Activated T-cell treated with anti-CD3 and anti-CD28 coated beads, Interleukin-2, amount 50 U/mL, for 72 hours (primary cell): ENCODE results near the gene PCBD1. TPM values are rescaled to one million over a fixed set of nuclear protein-coding genes. Genes with fewer than 3 reads are reported as not detected.
"Not testable (repeated sequence)": the region's sequence is repeated elsewhere in the genome, so short reads cannot be mapped to it uniquely, and the experiment has no call there.

Experiments
- ATAC-seq, 2 donors: fragments of 150-1000 bp; cut with Tn5 transposase; replicated peaks in 1 of 2; 2 replicates each; pipeline ENCODE4 v1.10.0; 2021; ENCODE audit warnings: moderate library complexity in 2 of 2, mild to moderate bottlenecking in 1 of 2
- DNase-seq, 2 donors: peaks; one replicate each; pipeline ENCODE4 v3.0.0; 2021 to 2022; ENCODE audit warnings: mixed read lengths in 1 of 2
- H3K27ac Mint-ChIP-seq: one replicate; pipeline ENCODE4 v1.8.0; 2022; ENCODE audit warnings: mild to moderate bottlenecking, moderate library complexity, mixed read lengths
- H3K27me3 Mint-ChIP-seq: one replicate; pipeline ENCODE4 v1.8.0; 2022; ENCODE audit warnings: low read depth, mixed read lengths
- H3K36me3 Mint-ChIP-seq, 2 donors: one replicate each; pipeline ENCODE4 v1.8.0; 2022; ENCODE audit warnings: mixed read lengths in 2 of 2, mild to moderate bottlenecking in 1 of 2; ENCODE audit not compliant: insufficient read depth in 2 of 2
- H3K4me1 Mint-ChIP-seq: one replicate; pipeline ENCODE4 v1.8.0; 2022; ENCODE audit warnings: low read depth, mixed read lengths
- H3K4me3 Mint-ChIP-seq, 2 donors: one replicate each; pipeline ENCODE4 v1.8.0; 2022; ENCODE audit warnings: mild to moderate bottlenecking in 2 of 2, mixed read lengths in 2 of 2, moderate library complexity in 2 of 2
- H3K9me3 Mint-ChIP-seq, 2 donors: one replicate each; pipeline ENCODE4 v1.8.0; 2022; ENCODE audit warnings: mixed read lengths in 2 of 2
- total RNA-seq, 2 donors: library from RNA; stranded (reverse); gene quantifications; one replicate each; pipeline ENCODE4 v1.2.3, GENCODE V29; 2022

Gene PCBD1
- total RNA-seq, 2 donors from 2014 or later = 40.3 to 49.1 TPM

DNA sequence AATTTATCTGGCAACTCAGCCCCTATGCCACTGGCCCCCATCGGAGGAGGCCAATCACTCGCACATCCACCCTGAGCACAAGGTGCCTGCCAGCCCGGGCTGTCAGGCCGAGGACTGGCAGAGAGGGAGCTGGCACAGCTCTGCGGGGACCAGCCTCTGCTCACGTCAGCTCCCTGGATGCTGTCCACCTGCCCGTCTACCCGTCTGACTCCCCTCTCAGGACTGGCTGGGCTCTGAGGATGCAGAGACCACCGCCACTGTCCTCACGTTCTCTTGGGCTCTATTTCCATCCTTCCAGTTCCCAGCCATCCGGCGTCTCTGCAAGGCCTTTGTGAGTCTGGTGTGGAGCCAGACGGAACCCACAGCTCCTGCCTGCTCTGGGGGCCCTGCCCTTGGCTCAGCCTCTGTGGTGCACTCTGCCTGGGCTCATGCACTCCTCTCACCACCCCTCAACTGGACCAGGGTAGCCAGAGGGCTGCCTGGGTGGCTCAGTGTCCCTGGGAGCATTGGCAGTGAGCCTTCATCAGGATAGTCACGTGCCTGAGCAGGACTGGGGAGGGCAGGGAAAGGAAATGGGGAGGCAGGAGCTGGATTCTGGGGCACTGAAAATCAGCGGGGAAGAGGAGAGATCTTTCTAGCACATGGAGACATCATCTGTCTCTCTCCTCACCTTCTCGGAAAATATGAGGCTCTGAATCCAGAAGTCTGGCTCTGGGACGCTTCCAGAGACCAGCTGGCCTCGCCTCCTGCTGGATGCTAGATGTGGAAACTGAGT, 38.0 kb upstream of the PCBD1 start:
- no peak overlapping the region for H3K27ac Mint-ChIP-seq
- H3K9me3 Mint-ChIP-seq = no peaks in the 10 kb centered on the region
- H3K36me3 Mint-ChIP-seq = no peaks in the 10 kb centered on the region
- H3K27me3 Mint-ChIP-seq = no peaks in the 10 kb centered on the region
- H3K4me3 Mint-ChIP-seq = no peak overlapping the region
- H3K4me1 Mint-ChIP-seq = no peaks in the 10 kb centered on the region
- DNase-seq (no peak), ATAC-seq (no peak)

GRCh38 chr10:70925377-70926225, 37.2 kb upstream of the PCBD1 start:
- Mint-ChIP-seq H3K4me3 (no peak overlapping the region), H3K9me3 (no peaks in the 10 kb centered on the region), H3K27ac (no peak overlapping the region), H3K4me1 (no peaks in the 10 kb centered on the region), H3K27me3 (no peaks in the 10 kb centered on the region), H3K36me3 (no peaks in the 10 kb centered on the region)
- peak; percentile 67 to 75 for ATAC-seq
- peak; percentile 62 to 74 for DNase-seq

GRCh38 chr10:70923696-70924095, 35.3 kb upstream of the PCBD1 start:
- H3K4me3 Mint-ChIP-seq = no peak overlapping the region
- DNase-seq (no peak), ATAC-seq (no peak)
- no peaks in the 10 kb centered on the region for H3K36me3 Mint-ChIP-seq
- H3K27me3 Mint-ChIP-seq = peaks cover 5% of the 10 kb centered on the region
- no peak overlapping the region for H3K27ac Mint-ChIP-seq
- H3K4me1 Mint-ChIP-seq = no peaks in the 10 kb centered on the region
- no peaks in the 10 kb centered on the region for H3K9me3 Mint-ChIP-seq

- H3K27me3 Mint-ChIP-seq = peaks cover 10% of the 10 kb centered on the region
- DNase-seq (no peak), ATAC-seq (no peak)
- no peak overlapping the region for H3K4me3 Mint-ChIP-seq
- no peaks in the 10 kb centered on the region for H3K36me3 Mint-ChIP-seq
- no peaks in the 10 kb centered on the region for H3K9me3 Mint-ChIP-seq
- H3K27ac Mint-ChIP-seq = no peak overlapping the region
- no peaks in the 10 kb centered on the region for H3K4me1 Mint-ChIP-seq
These were observed 32.9 kb upstream of the PCBD1 start for GRCh38 chr10:70921285-70921684.

DNA sequence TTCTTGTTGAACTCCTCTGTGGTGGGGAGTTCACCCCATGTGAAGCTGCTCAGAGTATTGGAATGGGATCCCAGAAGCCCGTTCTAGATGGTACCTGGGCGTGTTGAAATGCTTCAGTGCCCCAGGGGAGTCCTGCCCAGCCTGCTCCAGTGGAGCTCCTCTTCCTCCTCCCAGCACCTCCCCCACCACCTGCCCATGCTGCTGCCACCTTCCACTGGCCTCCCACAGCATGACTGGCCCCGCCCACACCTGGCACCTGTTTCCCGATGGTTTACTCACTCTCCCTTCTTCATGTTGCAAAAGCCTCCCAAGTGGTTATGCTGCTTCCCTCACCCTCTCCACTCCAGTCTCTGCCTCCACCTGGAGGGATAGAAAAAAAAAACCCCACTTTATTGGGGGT, 32.2 kb upstream of the PCBD1 start:
- H3K27ac Mint-ChIP-seq = no peak overlapping the region
- H3K9me3 Mint-ChIP-seq = no peaks in the 10 kb centered on the region
- no peak overlapping the region for H3K4me3 Mint-ChIP-seq
- DNase-seq (no peak), ATAC-seq (no peak)
- no peaks in the 10 kb centered on the region for H3K4me1 Mint-ChIP-seq
- no peaks in the 10 kb centered on the region for H3K36me3 Mint-ChIP-seq
- H3K27me3 Mint-ChIP-seq = peaks cover 10% of the 10 kb centered on the region

DNA sequence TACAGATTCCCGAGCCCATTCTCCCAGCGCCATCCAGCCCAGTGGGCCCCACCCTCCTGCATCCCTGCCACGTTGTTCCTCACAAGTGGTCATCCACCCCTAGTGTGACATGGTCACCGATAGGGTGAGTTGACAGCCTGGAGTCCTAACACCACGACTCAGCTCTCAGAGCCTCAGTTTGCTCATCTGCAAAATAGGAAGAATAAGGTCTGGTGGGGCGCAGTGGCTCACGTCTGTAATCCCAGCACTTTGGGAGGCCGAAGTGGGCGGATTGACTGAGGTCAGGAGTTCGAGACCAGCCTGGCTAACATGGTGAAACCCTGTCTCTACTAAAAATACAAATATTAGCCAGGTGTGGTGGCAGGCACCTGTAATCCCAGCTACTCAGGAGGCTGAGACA, 31.5 kb upstream of the PCBD1 start:
- H3K9me3 Mint-ChIP-seq, ATAC-seq, H3K4me3 Mint-ChIP-seq, H3K36me3 Mint-ChIP-seq, H3K27ac Mint-ChIP-seq, DNase-seq, H3K4me1 Mint-ChIP-seq: not testable (repeated sequence)
- peaks cover 10% of the 10 kb centered on the region for H3K27me3 Mint-ChIP-seq

DNA sequence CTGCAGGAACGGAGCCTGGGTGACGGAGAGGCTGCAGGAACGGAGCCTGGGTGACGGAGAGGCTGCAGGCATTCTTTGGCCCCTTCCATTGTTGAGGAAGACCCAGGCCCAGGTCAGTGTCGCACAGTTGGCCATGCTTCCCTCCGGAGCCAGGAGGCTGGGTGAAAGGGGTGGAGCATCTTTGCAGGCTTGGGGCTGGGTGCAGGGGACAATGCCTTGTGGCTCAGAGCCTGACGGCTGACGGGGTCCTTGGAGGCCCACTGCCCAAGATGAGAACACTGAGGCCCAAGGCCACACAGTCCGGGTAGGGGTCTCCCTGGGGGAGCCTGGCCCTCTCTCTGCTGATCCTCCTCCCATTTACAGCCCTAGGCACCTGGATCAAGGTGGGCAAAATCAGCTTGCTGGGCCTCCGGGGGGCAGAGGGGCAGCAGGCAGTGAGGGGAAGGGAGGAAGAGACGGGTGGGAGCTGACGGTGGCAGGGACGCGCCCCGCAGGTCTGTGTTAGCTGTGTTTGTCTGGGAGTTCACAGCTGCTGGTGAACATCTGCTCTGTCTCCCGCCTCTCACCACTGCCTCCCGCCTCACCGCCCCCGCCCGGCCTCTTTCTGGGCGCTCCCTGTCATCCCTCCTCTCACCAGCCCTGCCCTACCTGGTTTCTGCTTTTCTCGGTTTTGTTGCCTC, 30.6 kb upstream of the PCBD1 start:
- ATAC-seq (no peak), DNase-seq (no peak)
- H3K27ac Mint-ChIP-seq = no peak overlapping the region
- no peaks in the 10 kb centered on the region for H3K9me3 Mint-ChIP-seq
- H3K36me3 Mint-ChIP-seq = no peaks in the 10 kb centered on the region
- no peaks in the 10 kb centered on the region for H3K4me1 Mint-ChIP-seq
- H3K27me3 Mint-ChIP-seq = peaks cover 10% of the 10 kb centered on the region
- no peak overlapping the region for H3K4me3 Mint-ChIP-seq

GRCh38 chr10:70917635-70918034, 29.3 kb upstream of the PCBD1 start:
- no peaks in the 10 kb centered on the region for H3K36me3 Mint-ChIP-seq
- no peak overlapping the region for H3K4me3 Mint-ChIP-seq
- H3K27me3 Mint-ChIP-seq = peaks cover 10% of the 10 kb centered on the region
- H3K27ac Mint-ChIP-seq = no peak overlapping the region
- no peaks in the 10 kb centered on the region for H3K9me3 Mint-ChIP-seq
- no peaks in the 10 kb centered on the region for H3K4me1 Mint-ChIP-seq
- DNase-seq (no peak), ATAC-seq (no peak)

- H3K4me3 Mint-ChIP-seq = no peak overlapping the region
- DNase-seq = no peak
- H3K27me3 Mint-ChIP-seq = peaks cover 10% of the 10 kb centered on the region
- H3K27ac Mint-ChIP-seq = no peak overlapping the region
- no peak for ATAC-seq
- no peaks in the 10 kb centered on the region for H3K36me3 Mint-ChIP-seq
- H3K9me3 Mint-ChIP-seq = no peaks in the 10 kb centered on the region
- H3K4me1 Mint-ChIP-seq = no peaks in the 10 kb centered on the region
These were observed 28.9 kb upstream of the PCBD1 start for GRCh38 chr10:70917226-70917625.

GRCh38 chr10:70916241-70916640, 27.9 kb upstream of the PCBD1 start:
- no peak overlapping the region for H3K27ac Mint-ChIP-seq
- no peaks in the 10 kb centered on the region for H3K4me1 Mint-ChIP-seq
- no peaks in the 10 kb centered on the region for H3K36me3 Mint-ChIP-seq
- H3K27me3 Mint-ChIP-seq = peaks cover 10% of the 10 kb centered on the region
- H3K4me3 Mint-ChIP-seq = no peak overlapping the region
- no peak for DNase-seq
- no peak for ATAC-seq
- H3K9me3 Mint-ChIP-seq = no peaks in the 10 kb centered on the region

DNA sequence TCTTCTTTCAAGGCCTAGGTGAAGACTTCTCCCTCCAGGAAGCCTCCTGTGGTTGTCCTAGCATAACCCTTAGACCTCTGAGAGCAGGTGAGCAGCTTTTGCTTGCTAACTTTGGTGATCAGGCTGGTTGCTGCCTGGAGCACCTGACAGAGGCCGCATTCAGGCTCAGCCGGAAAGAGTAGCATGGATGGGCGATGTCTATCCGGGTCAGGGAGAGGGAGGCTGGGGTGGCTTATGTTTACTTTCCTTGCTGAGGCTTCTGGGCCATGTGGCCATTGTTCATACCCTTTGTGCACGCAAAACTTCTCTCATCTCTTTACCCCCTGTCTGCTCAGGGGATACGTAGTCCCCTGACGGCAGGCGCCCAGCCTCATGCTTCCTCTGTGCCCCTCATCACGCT, 27.4 kb upstream of the PCBD1 start:
- no peak for DNase-seq
- H3K36me3 Mint-ChIP-seq = no peaks in the 10 kb centered on the region
- ATAC-seq = no peak
- no peaks in the 10 kb centered on the region for H3K9me3 Mint-ChIP-seq
- H3K4me3 Mint-ChIP-seq = no peak overlapping the region
- H3K27me3 Mint-ChIP-seq = peaks cover 10% of the 10 kb centered on the region
- H3K4me1 Mint-ChIP-seq = no peaks in the 10 kb centered on the region
- no peak overlapping the region for H3K27ac Mint-ChIP-seq

DNA sequence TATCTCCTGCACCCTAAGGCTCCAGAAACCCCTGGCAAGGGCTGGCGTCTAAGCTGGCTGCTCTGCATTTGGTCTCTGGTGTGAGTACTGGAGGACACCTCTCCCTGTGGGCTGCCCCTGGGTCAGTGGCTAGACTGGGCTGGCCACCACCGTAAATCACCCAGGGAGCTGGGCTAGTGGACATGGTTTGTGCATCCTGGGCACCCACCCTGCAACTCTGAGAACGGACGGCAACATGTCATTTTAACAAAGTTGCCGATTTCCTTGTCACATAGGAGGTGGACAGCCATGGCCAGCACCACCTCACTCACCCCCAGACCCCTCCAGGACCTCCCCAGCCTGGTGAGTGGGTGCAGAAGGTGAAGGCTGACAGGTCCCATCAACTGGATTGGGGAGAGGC, 26.8 kb upstream of the PCBD1 start:
- no peak overlapping the region for H3K4me3 Mint-ChIP-seq
- no peaks in the 10 kb centered on the region for H3K4me1 Mint-ChIP-seq
- no peak for ATAC-seq

GRCh38 chr10:70914316-70914864, 26.0 kb upstream of the PCBD1 start:
- DNase-seq (no peak), ATAC-seq (no peak)
- Mint-ChIP-seq H3K36me3 (no peaks in the 10 kb centered on the region), H3K4me1 (no peaks in the 10 kb centered on the region), H3K9me3 (no peaks in the 10 kb centered on the region), H3K27ac (no peak overlapping the region), H3K27me3 (peaks cover 7% of the 10 kb centered on the region), H3K4me3 (no peak overlapping the region)

More for the DNA sequence above, 26.8 kb upstream of the PCBD1 start:
- peaks cover 10% of the 10 kb centered on the region for H3K27me3 Mint-ChIP-seq
- DNase-seq = no peak
- no peaks in the 10 kb centered on the region for H3K9me3 Mint-ChIP-seq
- no peak overlapping the region for H3K27ac Mint-ChIP-seq
- no peaks in the 10 kb centered on the region for H3K36me3 Mint-ChIP-seq
